A673 (cell line): ENCODE data around the gene METTL26. TPM values are rescaled to one million over a fixed set of nuclear protein-coding genes. Genes with fewer than 3 reads are reported as not detected.

Experiments used
- BruUV-seq: library from RNA; stranded (reverse); fragments of 400-500 nt; replicated peaks from 2 replicates; lab custom pipeline; 2021; lab: Mats Ljungman, UMichigan
- CTCF ChIA-PET: fragments of 300-600 bp; sonication (Branson Sonifier 250); formaldehyde crosslinking; loops from one replicate; lab custom pipeline; 2022; ENCODE audit warnings: antibody characterized with exemption; lab: Charles Lee
- POLR2A ChIA-PET: fragments of 300-600 bp; sonication (Branson Sonifier 250); formaldehyde crosslinking; loops from one replicate; lab custom pipeline; 2022; ENCODE audit warnings: antibody characterized with exemption; ENCODE audit not compliant: low non-redundant PET; lab: Charles Lee
- DNase-seq: peaks from one replicate; pipeline ENCODE4 v3.0.0-alpha.2; 2015; ENCODE audit warnings: low spot score
- H3K27ac ChIP-seq: fragments of 200-600 bp; sonication (generic); 2 replicates; pipeline ENCODE4 v1.5.1; 2016; ENCODE audit warnings: mixed run types, low read depth, mild to moderate bottlenecking, mixed read lengths, antibody characterized with exemption, low read length; ENCODE audit not compliant: poor library complexity, severe bottlenecking
- H3K27me3 ChIP-seq: fragments of 200-600 bp; sonication (generic); replicated peaks from 2 replicates; pipeline ENCODE4 v1.6.1; 2017; ENCODE audit warnings: mixed run types, low read depth, mild to moderate bottlenecking, mixed read lengths, antibody characterized with exemption, low read length; ENCODE audit not compliant: insufficient read depth, poor library complexity
- H3K36me3 ChIP-seq: fragments of 200-600 bp; sonication (generic); 2 replicates; pipeline ENCODE4 v1.6.1; 2016; ENCODE audit warnings: mixed run types, mild to moderate bottlenecking, mixed read lengths, antibody characterized with exemption, low read length; ENCODE audit not compliant: insufficient read depth, poor library complexity, severe bottlenecking
- H3K4me1 ChIP-seq: fragments of 200-600 bp; sonication (generic); 2 replicates; pipeline ENCODE4 v1.6.1; 2017; ENCODE audit warnings: mixed run types, mild to moderate bottlenecking, mixed read lengths, antibody characterized with exemption, low read length; ENCODE audit not compliant: insufficient read depth, poor library complexity, severe bottlenecking
- H3K4me3 ChIP-seq: fragments of 200-600 bp; sonication (generic); 2 replicates; pipeline ENCODE4 v1.5.1; 2016; ENCODE audit warnings: low read depth, mixed run types, mild to moderate bottlenecking, mixed read lengths, low read length; ENCODE audit not compliant: poor library complexity, severe bottlenecking
- H3K9me3 ChIP-seq: fragments of 200-600 bp; sonication (generic); 2 replicates; pipeline ENCODE4 v1.6.1; 2016; ENCODE audit warnings: mixed run types, low read depth, mild to moderate bottlenecking, mixed read lengths, antibody characterized with exemption, low read length; ENCODE audit not compliant: poor library complexity, severe bottlenecking
- EZH2 ChIP-seq: fragments of 200-600 bp; sonication (generic); IDR thresholded peaks from 2 replicates; pipeline ENCODE4 v1.6.1; 2017; ENCODE audit warnings: borderline replicate concordance, low read depth, mild to moderate bottlenecking, mixed read lengths, antibody characterized with exemption, low read length; ENCODE audit not compliant: poor library complexity, severe bottlenecking
- intact Hi-C: fragments of 100-400 bp; cut with micrococcal nuclease; formaldehyde crosslinking; loops from one replicate; pipeline ENCODE4 v1.10.0; 2022; ENCODE audit not compliant: unreplicated experiment
- total RNA-seq: library from RNA; stranded (reverse); gene quantifications from 2 replicates; pipeline ENCODE4 v1.2.3, GENCODE V29; 2021
- TF ChIP-seq, protein P1 (sequence below): fragments of 300-800, 200-600 bp; sonication (generic); conservative IDR thresholded peaks from 2 replicates; pipeline ENCODE4 v1.5.1; 2017; ENCODE audit warnings: low read depth, mild to moderate bottlenecking, antibody characterized with exemption, low read length, moderate library complexity, mixed read lengths

The METTL26 gene
- total RNA-seq, 1 experiment from 2014 or later = 138 TPM

DNA sequence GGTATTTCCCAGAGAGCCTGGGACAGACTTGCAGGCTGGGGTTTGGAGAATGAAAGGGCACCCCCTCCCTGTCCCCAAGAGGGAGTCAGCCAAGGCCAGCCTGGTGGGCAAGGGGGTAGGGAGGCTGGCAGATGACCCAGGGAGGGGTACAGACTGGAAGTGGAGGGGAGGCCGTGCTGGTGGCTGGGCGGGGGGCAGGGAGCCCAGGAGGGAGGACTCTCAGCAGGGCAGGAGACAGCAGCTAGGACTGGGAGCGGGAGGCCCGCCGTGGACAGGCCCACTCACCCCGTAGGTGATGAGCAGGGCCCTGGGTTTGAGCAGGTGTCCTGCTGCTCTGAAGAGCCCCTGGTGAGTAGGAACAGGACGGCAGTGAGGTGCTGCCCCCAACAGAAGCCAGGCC is 1.1 kb downstream of the METTL26 start:
- intact Hi-C loops = loop anchor here (5.0 kb wide), 1 partner anchor 48 kb away; no protein-coding TSS in a partner anchor
- CTCF ChIA-PET = no interaction called here
- Histone ChIP-seq H3K36me3 (no peaks in the 10 kb centered on the region), H3K4me3 (peak overlapping the region; percentile 95), H3K9me3 (no peaks in the 10 kb centered on the region), H3K27ac (peak overlapping the region; percentile 94), H3K27me3 (no peaks in the 10 kb centered on the region), H3K4me1 (no peaks in the 10 kb centered on the region)
- no TSS peak for BruUV-seq
- DNase-seq = no peak
- no peak for TF ChIP-seq EZH2
- TF ChIP-seq, protein P1, sequence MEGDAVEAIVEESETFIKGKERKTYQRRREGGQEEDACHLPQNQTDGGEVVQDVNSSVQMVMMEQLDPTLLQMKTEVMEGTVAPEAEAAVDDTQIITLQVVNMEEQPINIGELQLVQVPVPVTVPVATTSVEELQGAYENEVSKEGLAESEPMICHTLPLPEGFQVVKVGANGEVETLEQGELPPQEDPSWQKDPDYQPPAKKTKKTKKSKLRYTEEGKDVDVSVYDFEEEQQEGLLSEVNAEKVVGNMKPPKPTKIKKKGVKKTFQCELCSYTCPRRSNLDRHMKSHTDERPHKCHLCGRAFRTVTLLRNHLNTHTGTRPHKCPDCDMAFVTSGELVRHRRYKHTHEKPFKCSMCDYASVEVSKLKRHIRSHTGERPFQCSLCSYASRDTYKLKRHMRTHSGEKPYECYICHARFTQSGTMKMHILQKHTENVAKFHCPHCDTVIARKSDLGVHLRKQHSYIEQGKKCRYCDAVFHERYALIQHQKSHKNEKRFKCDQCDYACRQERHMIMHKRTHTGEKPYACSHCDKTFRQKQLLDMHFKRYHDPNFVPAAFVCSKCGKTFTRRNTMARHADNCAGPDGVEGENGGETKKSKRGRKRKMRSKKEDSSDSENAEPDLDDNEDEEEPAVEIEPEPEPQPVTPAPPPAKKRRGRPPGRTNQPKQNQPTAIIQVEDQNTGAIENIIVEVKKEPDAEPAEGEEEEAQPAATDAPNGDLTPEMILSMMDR = no peak
- POLR2A ChIA-PET = no interaction called here

DNA sequence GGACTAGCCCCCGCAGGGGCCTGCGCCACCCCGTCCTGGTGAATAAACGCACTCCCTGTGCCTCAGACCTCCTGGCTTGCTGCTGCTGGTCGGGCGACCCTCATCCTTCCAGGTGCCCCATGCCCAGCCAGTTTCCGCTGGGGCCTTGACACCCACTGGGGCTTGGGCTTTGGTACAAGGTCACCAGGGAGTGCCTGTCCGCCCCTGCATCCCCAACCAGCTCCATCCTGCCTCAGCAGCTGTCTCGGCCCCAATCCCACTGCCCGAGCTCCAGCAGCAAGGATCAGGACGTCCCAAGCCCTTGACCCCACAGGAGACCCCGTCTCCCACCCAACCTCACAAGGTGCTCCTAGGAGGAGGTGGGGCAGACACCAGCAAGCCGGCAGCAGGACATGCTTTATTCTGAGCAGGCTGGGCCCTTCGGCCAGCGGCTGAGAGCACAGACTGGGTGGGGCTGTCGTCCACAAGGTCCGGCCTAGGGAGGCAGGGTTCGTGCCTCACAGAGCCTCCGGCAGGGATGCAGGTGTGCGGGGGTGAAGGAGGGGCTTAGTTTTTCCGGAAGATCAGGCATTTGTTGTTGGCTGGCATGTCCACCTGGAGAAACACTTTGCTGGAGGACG is 1.9 kb downstream of the METTL26 start:
- H3K27me3 ChIP-seq = no peaks in the 10 kb centered on the region
- H3K36me3 ChIP-seq = no peaks in the 10 kb centered on the region
- TF ChIP-seq EZH2 = no peak
- TF ChIP-seq, protein P1 = no peak
- H3K4me3 ChIP-seq = no peak overlapping the region
- intact Hi-C loops = no loop called here
- CTCF ChIA-PET = no interaction called here
- DNase-seq = no peak
- POLR2A ChIA-PET = no interaction called here
- H3K4me1 ChIP-seq = no peaks in the 10 kb centered on the region
- BruUV-seq = no TSS peak
- H3K27ac ChIP-seq = no peak overlapping the region
- H3K9me3 ChIP-seq = no peaks in the 10 kb centered on the region

DNA sequence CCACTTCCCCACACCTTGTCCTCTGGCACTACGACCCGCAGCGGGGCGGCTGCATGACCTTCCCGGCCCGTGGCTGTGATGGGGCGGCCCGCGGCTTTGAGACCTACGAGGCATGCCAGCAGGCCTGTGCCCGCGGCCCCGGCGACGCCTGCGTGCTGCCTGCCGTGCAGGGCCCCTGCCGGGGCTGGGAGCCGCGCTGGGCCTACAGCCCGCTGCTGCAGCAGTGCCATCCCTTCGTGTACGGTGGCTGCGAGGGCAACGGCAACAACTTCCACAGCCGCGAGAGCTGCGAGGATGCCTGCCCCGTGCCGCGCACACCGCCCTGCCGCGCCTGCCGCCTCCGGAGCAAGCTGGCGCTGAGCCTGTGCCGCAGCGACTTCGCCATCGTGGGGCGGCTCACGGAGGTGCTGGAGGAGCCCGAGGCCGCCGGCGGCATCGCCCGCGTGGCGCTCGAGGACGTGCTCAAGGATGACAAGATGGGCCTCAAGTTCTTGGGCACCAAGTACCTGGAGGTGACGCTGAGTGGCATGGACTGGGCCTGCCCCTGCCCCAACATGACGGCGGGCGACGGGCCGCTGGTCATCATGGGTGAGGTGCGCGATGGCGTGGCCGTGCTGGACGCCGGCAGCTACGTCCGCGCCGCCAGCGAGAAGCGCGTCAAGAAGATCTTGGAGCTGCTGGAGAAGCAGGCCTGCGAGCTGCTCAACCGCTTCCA is 2.6 kb downstream of the METTL26 start:
- no peaks in the 10 kb centered on the region for H3K36me3 ChIP-seq
- POLR2A ChIA-PET = no interaction called here
- H3K9me3 ChIP-seq = no peaks in the 10 kb centered on the region
- H3K27me3 ChIP-seq = no peaks in the 10 kb centered on the region
- no peak overlapping the region for H3K4me3 ChIP-seq
- CTCF ChIA-PET = no interaction called here
- no peak for DNase-seq
- intact Hi-C loops = no loop called here
- BruUV-seq = no TSS peak
- no peak for TF ChIP-seq EZH2
- TF ChIP-seq, protein P1 = no peak
- no peak overlapping the region for H3K27ac ChIP-seq
- no peaks in the 10 kb centered on the region for H3K4me1 ChIP-seq
